RWPE1 (cell line): ENCODE results near the gene ARMH3.

Experiments
- CTCF ChIA-PET: fragments of 350-600 bp; sonication (Branson Sonifier 250); formaldehyde crosslinking; extraction: SDS; loops from one replicate; lab custom pipeline; 2021; lab: Yijun Ruan, JAX
- POLR2A ChIA-PET: fragments of 400-600 bp; formaldehyde crosslinking; extraction: SDS; loops from one replicate; lab custom pipeline; 2020; ENCODE audit warnings: antibody characterized with exemption; ENCODE audit not compliant: low non-redundant PET; lab: Yijun Ruan, JAX
- DNase-seq: peaks from one replicate; pipeline ENCODE4 v3.0.0; 2012; ENCODE audit warnings: low spot score
- H3K27ac ChIP-seq: fragments of 450-650 bp; 2 replicates; pipeline ENCODE4 v1.5.1; 2017
- CTCF ChIP-seq: fragments of 450-650 bp; conservative IDR thresholded peaks from 2 replicates; pipeline ENCODE4 v1.5.1; 2017; ENCODE audit warnings: low read depth, mild to moderate bottlenecking

The ARMH3 gene

GRCh38 chr10:101829561-101830315 lies 226.2 kb downstream of the ARMH3 start:
- DNase-seq, result peak; percentile 78
- TF ChIP-seq CTCF, result no peak
- ChIA-PET CTCF (interaction anchor here (0.6 to 0.7 kb wide), 2 partner anchors 132 to 150 kb away, joined by 3 to 4 read pairs; no protein-coding TSS in a partner anchor), POLR2A (no interaction called here)
- peak overlapping the region; percentile 80 for H3K27ac ChIP-seq

GRCh38 chr10:101828766-101829551 lies 227.0 kb downstream of the ARMH3 start:
- no peak for TF ChIP-seq CTCF
- CTCF ChIA-PET, result no interaction called here
- DNase-seq, result no peak
- POLR2A ChIA-PET, result no interaction called here
- H3K27ac ChIP-seq, result peak overlapping the region; percentile 80

GRCh38 chr10:101827919-101828600 lies 227.9 kb downstream of the ARMH3 start:
- CTCF ChIA-PET, result interaction anchor here (0.8 to 1.3 kb wide), 2 partner anchors 9 to 10 kb away, joined by 3 read pairs; partner anchors contain the start of gene OGA
- no peak for TF ChIP-seq CTCF
- POLR2A ChIA-PET, result no interaction called here

GRCh38 chr10:101826852-101827434 lies 229.0 kb downstream of the ARMH3 start:
- ChIA-PET POLR2A (no interaction called here), CTCF (interaction anchor here (0.7 to 1.3 kb wide), 3 partner anchors 10 to 192 kb away, joined by 3 to 4 read pairs (median 3); no protein-coding TSS in a partner anchor)
- no peak for DNase-seq
- H3K27ac ChIP-seq, result no peak overlapping the region
- TF ChIP-seq CTCF, result no peak

More at GRCh38 chr10:101827919-101828600, 227.9 kb downstream of the ARMH3 start:
- H3K27ac ChIP-seq, result peak overlapping the region; percentile 80; the same call in 1 of the 2 replicates
- no peak for DNase-seq

GRCh38 chr10:101824736-101825135 lies 231.2 kb downstream of the ARMH3 start:
- TF ChIP-seq CTCF, result no peak
- H3K27ac ChIP-seq, result no peak overlapping the region
- no peak for DNase-seq
- ChIA-PET POLR2A (no interaction called here), CTCF (interaction anchor here (3.0 kb wide), 1 partner anchor 16 kb away, joined by 9 read pairs; no protein-coding TSS in a partner anchor)
